IMR-90 (cell line): ENCODE measurements around the gene MGME1. TPM values are rescaled to one million over a fixed set of nuclear protein-coding genes. Genes with fewer than 3 reads are reported as not detected.

Experiments
- ATAC-seq: fragments of 200-7000 bp; cut with Tn5 transposase; 2 replicates; pipeline ENCODE4 v1.9.1; 2020; ENCODE audit warnings: low read depth, mild to moderate bottlenecking, moderate library complexity
- BruUV-seq: library from RNA; stranded (reverse); fragments of 400-500 nt; replicated peaks from 2 replicates; lab custom pipeline; 2021; lab: Mats Ljungman, UMichigan
- CTCF ChIA-PET: fragments of 300-600 bp; formaldehyde crosslinking; extraction: SDS; loops from one replicate; lab custom pipeline; 2021; ENCODE audit warnings: antibody characterized with exemption; lab: Yijun Ruan, JAX
- POLR2A ChIA-PET: fragments of 300-600 bp; sonication (Branson Sonifier 250); formaldehyde crosslinking; loops from one replicate; lab custom pipeline; 2022; ENCODE audit warnings: antibody characterized with exemption; ENCODE audit not compliant: unreplicated experiment; lab: Charles Lee
- DNase-seq: peaks from one replicate; pipeline ENCODE4 v3.0.0; 2013
- H2AFZ ChIP-seq: replicated peaks from 2 replicates; pipeline ENCODE3; 2013; ENCODE audit warnings: low read length, mild to moderate bottlenecking; ENCODE audit not compliant: poor library complexity
- H2AK5ac ChIP-seq: 2 replicates; pipeline ENCODE4 v1.6.1; 2013; ENCODE audit warnings: low read depth, low read length, inconsistent platforms
- H2AK9ac ChIP-seq: replicated peaks from 2 replicates; pipeline ENCODE3; 2013; ENCODE audit warnings: mild to moderate bottlenecking, low read depth, low read length, moderate library complexity; ENCODE audit not compliant: poor library complexity
- H2BK120ac ChIP-seq: 2 replicates; pipeline ENCODE4 v1.6.1; 2013; ENCODE audit warnings: low read depth, low read length, inconsistent platforms
- H2BK15ac ChIP-seq: 3 replicates; pipeline ENCODE4 v1.6.1; 2013; ENCODE audit warnings: low read depth, low read length, inconsistent platforms
- H2BK20ac ChIP-seq: 2 replicates; pipeline ENCODE4 v1.6.1; 2013; ENCODE audit warnings: low read depth, mild to moderate bottlenecking, inconsistent platforms, low read length, moderate library complexity
- H2BK5ac ChIP-seq: 2 replicates; pipeline ENCODE4 v1.6.1; 2013; ENCODE audit warnings: mild to moderate bottlenecking, low read depth, low read length, inconsistent platforms; ENCODE audit not compliant: poor library complexity, severe bottlenecking
- H3K14ac ChIP-seq: replicated peaks from 2 replicates; pipeline ENCODE4 v1.6.1; 2013; ENCODE audit warnings: low read depth, low read length, inconsistent platforms
- H3K18ac ChIP-seq: 2 replicates; pipeline ENCODE4 v1.6.1; 2013; ENCODE audit warnings: low read depth, low read length, control low read depth
- H3K23ac ChIP-seq: 2 replicates; pipeline ENCODE4 v1.6.1; 2013; ENCODE audit warnings: low read depth, low read length, inconsistent platforms
- H3K27ac ChIP-seq: 2 replicates; pipeline ENCODE4 v1.5.1; 2013; ENCODE audit warnings: mild to moderate bottlenecking, control low read depth, low read length; ENCODE audit not compliant: insufficient read depth
- H3K27me3 ChIP-seq: 2 replicates; pipeline ENCODE4 v1.6.1; 2013; ENCODE audit warnings: low read length; ENCODE audit not compliant: control insufficient read depth, insufficient read depth
- H3K36me3 ChIP-seq: 2 replicates; pipeline ENCODE4 v1.6.1; 2013; ENCODE audit warnings: low read length, mixed read lengths; ENCODE audit not compliant: control insufficient read depth, insufficient read depth
- H3K4ac ChIP-seq: 2 replicates; pipeline ENCODE4 v1.6.1; 2013; ENCODE audit warnings: low read depth, low read length, inconsistent platforms
- H3K4me1 ChIP-seq: 2 replicates; pipeline ENCODE4 v1.6.1; 2013; ENCODE audit warnings: low read length, mixed read lengths; ENCODE audit not compliant: control insufficient read depth, insufficient read depth
- H3K4me2 ChIP-seq: 2 replicates; pipeline ENCODE4 v1.6.1; 2013; ENCODE audit warnings: low read depth, mild to moderate bottlenecking, control low read depth, low read length, moderate library complexity
- H3K4me3 ChIP-seq: 2 replicates; pipeline ENCODE4 v1.5.1; 2013; ENCODE audit warnings: low read depth, mild to moderate bottlenecking, control low read depth, low read length, moderate library complexity; ENCODE audit not compliant: insufficient read depth
- H3K56ac ChIP-seq: 2 replicates; pipeline ENCODE4 v1.6.1; 2013; ENCODE audit warnings: low read length, inconsistent platforms; ENCODE audit not compliant: insufficient read depth; ENCODE audit errors: extremely low read depth
- H3K79me1 ChIP-seq, 2 experiments: 2 replicates each; pipeline ENCODE4 v1.6.1; 2013; ENCODE audit warnings: low read length in 2 of 2, inconsistent platforms in 1 of 2, low read depth in 1 of 2
- H3K9ac ChIP-seq: 2 replicates; pipeline ENCODE4 v1.6.1; 2013; ENCODE audit warnings: low read depth, low read length, control low read depth
- H3K9me1 ChIP-seq: 2 replicates; pipeline ENCODE4 v1.6.1; 2013; ENCODE audit warnings: low read length, inconsistent platforms; ENCODE audit not compliant: insufficient read depth
- H3K9me3 ChIP-seq: 2 replicates; pipeline ENCODE4 v1.6.1; 2013; ENCODE audit warnings: low read length; ENCODE audit not compliant: control insufficient read depth, insufficient read depth
- H4K20me1 ChIP-seq: 2 replicates; pipeline ENCODE4 v1.6.1; 2013; ENCODE audit warnings: low read length, inconsistent platforms; ENCODE audit not compliant: insufficient read depth
- H4K5ac ChIP-seq: 2 replicates; pipeline ENCODE4 v1.6.1; 2013; ENCODE audit warnings: mild to moderate bottlenecking, low read depth, low read length, control low read depth
- H4K8ac ChIP-seq, 2 experiments: 2 replicates each; pipeline ENCODE4 v1.6.1; 2013; ENCODE audit warnings: low read depth in 2 of 2, low read length in 2 of 2, control low read depth in 1 of 2, inconsistent platforms in 1 of 2
- H4K91ac ChIP-seq: 2 replicates; pipeline ENCODE4 v1.6.1; 2013; ENCODE audit warnings: low read depth, low read length, inconsistent platforms; ENCODE audit not compliant: insufficient read depth
- CEBPB ChIP-seq: IDR thresholded peaks from 2 replicates; pipeline ENCODE4 v1.6.1; 2012; ENCODE audit warnings: low read depth, low read length, improper control_type of control experiment
- FOS ChIP-seq: fragments of 150-350 bp; IDR thresholded peaks from 2 replicates; pipeline ENCODE4 v1.6.1; 2016; ENCODE audit warnings: low read depth, low read length
- MAZ ChIP-seq: IDR thresholded peaks from 2 replicates; pipeline ENCODE4 v1.6.1; 2012; ENCODE audit warnings: low read depth, mild to moderate bottlenecking, low read length, improper control_type of control experiment, moderate library complexity, borderline replicate concordance
- WGBS, 2 experiments: methylation state at CpG; one replicate each; pipeline versions ENCODE4 v1.1.5 to v1.1.7; 2013; ENCODE audit warnings: missing lambda C conversion rate in 2 of 2; ENCODE audit not compliant: insufficient read length in 1 of 2; ENCODE audit errors: extremely low coverage in 2 of 2; 5-methylcytosine and 5-hydroxymethylcytosine counted together
- dilution Hi-C: fragments of 300-500 bp; cut with HindIII; formaldehyde crosslinking; loops from one replicate; pipeline ENCODE4 v1.14.3; 2018; ENCODE audit warnings: low sequenced_read_pairs; ENCODE audit not compliant: unreplicated experiment
- in situ Hi-C: fragments of 300-500 bp; cut with MboI; formaldehyde crosslinking; loops from 3 replicates; pipeline ENCODE4 v1.14.3; 2019; ENCODE audit warnings: low sequenced_read_pairs, inconsistent platforms, mixed read lengths
- intact Hi-C: fragments of 100-400 bp; cut with micrococcal nuclease; formaldehyde crosslinking; loops from 2 replicates; pipeline ENCODE4 v1.10.0; 2022
- polyA plus RNA-seq, 3 experiments: library from polyadenylated mRNA; depleted of rRNA; stranded (reverse); fragments of >200 nt; gene quantifications; 2 replicates each; pipeline ENCODE4 v1.2.3, GENCODE V29; 2012; ENCODE audit warnings: low replicate concordance in 1 of 3
- total RNA-seq: library from RNA; depleted of rRNA; stranded (reverse); fragments of >200 nt; gene quantifications from 2 replicates; pipeline ENCODE4 v1.2.3, GENCODE V29; 2012
- TF ChIP-seq, protein P1 (sequence below): fragments of 150-350 bp; IDR thresholded peaks from 2 replicates; pipeline ENCODE4 v1.6.1; 2016; ENCODE audit warnings: low read depth, mild to moderate bottlenecking, low read length, moderate library complexity, borderline replicate concordance

The MGME1 gene
- total and polyA plus RNA-seq, 2 of the 4 experiments (the other 2 are of a cell fraction) = 7.2 to 9.3 TPM

DNA sequence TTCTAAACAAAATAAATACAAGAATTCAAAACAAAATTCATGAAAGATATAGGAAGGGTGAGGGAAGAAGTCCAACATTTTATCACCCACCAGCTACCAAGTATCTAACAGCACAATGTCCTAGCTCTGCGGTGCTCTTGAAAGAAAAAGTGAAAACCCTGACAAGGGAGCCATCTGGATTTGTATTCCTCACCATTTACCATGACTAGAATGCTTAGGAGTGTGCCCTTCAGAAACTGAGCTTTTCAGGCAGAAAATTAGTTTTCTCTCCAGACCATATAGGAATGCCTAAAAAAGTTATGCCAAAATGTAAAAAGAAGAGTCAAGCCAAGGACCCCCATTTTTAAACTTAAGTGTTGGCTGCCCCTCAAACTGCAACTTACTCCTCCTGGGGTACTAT lies 4.7 kb upstream of the MGME1 start:
- DNase-seq (no peak), ATAC-seq (no peak)
- no peak overlapping the region for H2BK20ac ChIP-seq
- H3K18ac ChIP-seq = no peak overlapping the region
- H3K9ac ChIP-seq = no peak overlapping the region
- no peak overlapping the region for H2BK15ac ChIP-seq
- H3K4ac ChIP-seq = no peak overlapping the region
- CTCF ChIA-PET = no interaction called here
- no CpG with 5 or more reads among the region's 1 CpG for WGBS, 2 experiments
- peaks cover 0 to 24% of the 10 kb centered on the region in 2 experiments; a peak in 2 of 4 replicates for H3K79me1 ChIP-seq
- H3K23ac ChIP-seq = peak overlapping the region; percentile 86; the same call in 1 of the 2 replicates
- no peak overlapping the region for H3K4me3 ChIP-seq
- peaks cover 17% of the 10 kb centered on the region for H3K9me1 ChIP-seq
- no peak overlapping the region for H2AK9ac ChIP-seq
- H3K14ac ChIP-seq = no peak overlapping the region
- no peak overlapping the region for H4K91ac ChIP-seq
- no peak overlapping the region for H3K56ac ChIP-seq
- H2BK120ac ChIP-seq = no peak overlapping the region
- dilution Hi-C loops (no loop called here), intact Hi-C loops (no loop called here), in situ Hi-C loops (no loop called here)
- TF ChIP-seq MAZ = no peak
- TF ChIP-seq FOS = no peak
- TF ChIP-seq, protein P1, sequence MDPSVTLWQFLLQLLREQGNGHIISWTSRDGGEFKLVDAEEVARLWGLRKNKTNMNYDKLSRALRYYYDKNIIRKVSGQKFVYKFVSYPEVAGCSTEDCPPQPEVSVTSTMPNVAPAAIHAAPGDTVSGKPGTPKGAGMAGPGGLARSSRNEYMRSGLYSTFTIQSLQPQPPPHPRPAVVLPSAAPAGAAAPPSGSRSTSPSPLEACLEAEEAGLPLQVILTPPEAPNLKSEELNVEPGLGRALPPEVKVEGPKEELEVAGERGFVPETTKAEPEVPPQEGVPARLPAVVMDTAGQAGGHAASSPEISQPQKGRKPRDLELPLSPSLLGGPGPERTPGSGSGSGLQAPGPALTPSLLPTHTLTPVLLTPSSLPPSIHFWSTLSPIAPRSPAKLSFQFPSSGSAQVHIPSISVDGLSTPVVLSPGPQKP = no peak
- TF ChIP-seq CEBPB = no peak
- peaks cover 8% of the 10 kb centered on the region for H3K36me3 ChIP-seq
- no peak overlapping the region for H3K4me2 ChIP-seq
- H3K9me3 ChIP-seq = no peaks in the 10 kb centered on the region
- H4K5ac ChIP-seq = no peak overlapping the region
- H2BK5ac ChIP-seq = no peak overlapping the region
- no peak overlapping the region for H2AK5ac ChIP-seq
- POLR2A ChIA-PET = no interaction called here
- H2AFZ ChIP-seq = no peak overlapping the region
- no peak overlapping the region; the same call in 1 of the 2 replicates for H3K27ac ChIP-seq
- H4K8ac ChIP-seq = no peak overlapping the region; a peak in 1 of 4 replicates
- H4K20me1 ChIP-seq = peaks cover 86% of the 10 kb centered on the region
- H3K27me3 ChIP-seq = no peaks in the 10 kb centered on the region
- no TSS peak for BruUV-seq
- H3K4me1 ChIP-seq = peaks cover 18% of the 10 kb centered on the region
